ENCODE data around the gene EPO. TPM values are rescaled to one million over a fixed set of nuclear protein-coding genes. Genes with fewer than 3 reads are reported as not detected.
"Not testable (repeated sequence)": the region's sequence is repeated elsewhere in the genome, so short reads cannot be mapped to it uniquely, and the experiment has no call there.

The EPO gene
- total RNA-seq, 3 donors from 2014 or later = not detected

DNA sequence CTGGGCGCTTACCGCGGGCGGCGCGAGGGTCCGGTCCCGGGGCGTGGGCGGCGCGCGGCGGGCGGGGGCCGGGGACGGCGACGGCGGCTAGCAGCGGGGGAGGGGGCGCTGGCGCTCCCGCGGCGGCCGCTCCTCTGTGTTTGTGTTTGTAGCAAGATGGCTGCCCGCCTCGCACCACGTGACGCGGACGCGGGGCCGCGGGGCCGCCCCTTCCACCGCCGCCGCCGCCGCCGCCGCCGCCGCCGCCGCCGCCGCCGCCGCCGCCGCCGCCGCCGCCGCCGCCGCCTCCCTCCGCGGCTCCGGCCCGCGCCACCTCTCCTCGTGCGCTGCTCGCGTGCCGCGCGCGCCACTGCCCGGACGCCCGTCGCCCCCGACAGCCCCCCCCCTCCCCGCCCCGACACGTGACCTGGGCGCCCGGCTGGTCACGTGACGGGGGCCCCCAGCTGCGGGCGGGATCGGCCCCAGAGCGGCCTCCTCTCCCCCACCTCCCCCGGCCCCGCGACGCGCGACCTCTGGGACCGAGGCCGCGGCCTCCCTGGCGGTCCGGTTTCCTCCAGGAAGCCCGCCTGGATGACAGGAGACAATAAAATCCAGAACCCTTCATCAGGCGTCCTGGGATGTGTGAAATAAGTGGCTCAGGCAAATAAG is 26.0 kb upstream of the EPO start, which contains the start of gene GIGYF1:
GIGYF1 (minus strand) TSS at position 153 of the 648 bp plus-strand sequence. CDS start 6,012 bp downstream, outside the sequence.
- Histone ChIP-seq H3K36me3 (ENCODE audit: low read depth) (no peaks in the 10 kb centered on the region), H3K4me1 (ENCODE audit: low read depth) (peaks cover 18% of the 10 kb centered on the region), H3K9me3 (no peaks in the 10 kb centered on the region), H3K4me3 (peak within 1 kb of the TSS; percentile 90)
- peak; percentile 63 for ATAC-seq
- TF ChIP-seq, protein P1, sequence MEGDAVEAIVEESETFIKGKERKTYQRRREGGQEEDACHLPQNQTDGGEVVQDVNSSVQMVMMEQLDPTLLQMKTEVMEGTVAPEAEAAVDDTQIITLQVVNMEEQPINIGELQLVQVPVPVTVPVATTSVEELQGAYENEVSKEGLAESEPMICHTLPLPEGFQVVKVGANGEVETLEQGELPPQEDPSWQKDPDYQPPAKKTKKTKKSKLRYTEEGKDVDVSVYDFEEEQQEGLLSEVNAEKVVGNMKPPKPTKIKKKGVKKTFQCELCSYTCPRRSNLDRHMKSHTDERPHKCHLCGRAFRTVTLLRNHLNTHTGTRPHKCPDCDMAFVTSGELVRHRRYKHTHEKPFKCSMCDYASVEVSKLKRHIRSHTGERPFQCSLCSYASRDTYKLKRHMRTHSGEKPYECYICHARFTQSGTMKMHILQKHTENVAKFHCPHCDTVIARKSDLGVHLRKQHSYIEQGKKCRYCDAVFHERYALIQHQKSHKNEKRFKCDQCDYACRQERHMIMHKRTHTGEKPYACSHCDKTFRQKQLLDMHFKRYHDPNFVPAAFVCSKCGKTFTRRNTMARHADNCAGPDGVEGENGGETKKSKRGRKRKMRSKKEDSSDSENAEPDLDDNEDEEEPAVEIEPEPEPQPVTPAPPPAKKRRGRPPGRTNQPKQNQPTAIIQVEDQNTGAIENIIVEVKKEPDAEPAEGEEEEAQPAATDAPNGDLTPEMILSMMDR (IDR thresholded peaks at IDR 0.05) = no peak
- peak; percentile 80 to 83 (median 83) for DNase-seq
- intact Hi-C loops (cut with DNase I, micrococcal nuclease) = loop anchor here in 1 of 2 donors (5.0 kb wide), 1 partner anchor 222 kb away; no protein-coding TSS in a partner anchor

DNA sequence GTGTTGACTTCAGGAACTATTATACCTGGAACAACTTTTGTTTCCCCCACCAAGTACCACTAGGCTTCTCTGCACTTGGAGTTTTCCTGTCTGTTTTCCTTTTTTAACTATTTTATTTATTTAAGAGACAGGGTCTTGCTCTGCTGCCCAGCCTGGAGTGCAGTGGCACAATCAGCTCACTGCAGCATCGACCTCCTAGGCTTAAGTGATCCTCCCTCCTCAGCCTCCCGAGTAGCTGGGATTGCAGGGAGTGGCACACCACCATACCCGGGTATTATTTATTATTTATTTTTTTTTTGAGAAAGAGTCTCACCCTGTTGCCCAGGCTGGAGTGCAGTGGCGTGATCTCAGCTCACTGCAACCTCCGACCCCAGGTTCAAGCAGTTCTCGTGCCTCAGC is 24.1 kb upstream of the EPO start:
- DNase-seq (no peak), ATAC-seq (no peak)
- intact Hi-C loops (cut with DNase I, micrococcal nuclease) = no loop called here
- Histone ChIP-seq H3K9me3 (no peaks in the 10 kb centered on the region), H3K4me1 (ENCODE audit: low read depth) (peaks cover 18% of the 10 kb centered on the region), H3K4me3 (no peak overlapping the region), H3K36me3 (ENCODE audit: low read depth) (no peaks in the 10 kb centered on the region)
- TF ChIP-seq, protein P1 (IDR thresholded peaks at IDR 0.05) = no peak

DNA sequence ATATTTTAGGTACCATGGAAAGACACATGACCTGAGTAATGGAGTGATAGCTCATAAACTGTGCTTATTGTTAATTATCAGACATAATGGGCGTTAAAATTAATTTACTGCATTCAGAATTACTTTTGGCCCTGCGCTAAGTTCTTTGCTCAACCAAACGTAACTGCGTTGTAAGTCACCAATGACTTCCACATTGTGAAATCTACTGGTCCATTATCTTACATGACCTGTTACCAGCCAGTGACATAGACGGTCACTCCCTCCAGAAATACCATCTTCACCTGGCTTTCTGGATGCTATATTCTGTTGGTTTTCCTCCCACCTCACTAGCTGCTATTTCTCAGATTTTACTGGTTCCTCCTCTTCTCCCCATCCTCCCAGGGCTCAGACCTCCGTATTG is 21.2 kb upstream of the EPO start:
- Histone ChIP-seq H3K36me3 (ENCODE audit: low read depth) (no peaks in the 10 kb centered on the region), H3K9me3 (no peaks in the 10 kb centered on the region), H3K4me3 (no peak overlapping the region), H3K4me1 (ENCODE audit: low read depth) (no peaks in the 10 kb centered on the region)
- TF ChIP-seq, protein P1 (IDR thresholded peaks at IDR 0.05) = no peak
- ATAC-seq = no peak
- intact Hi-C loops (cut with DNase I, micrococcal nuclease) = no loop called here
- no peak for DNase-seq

DNA sequence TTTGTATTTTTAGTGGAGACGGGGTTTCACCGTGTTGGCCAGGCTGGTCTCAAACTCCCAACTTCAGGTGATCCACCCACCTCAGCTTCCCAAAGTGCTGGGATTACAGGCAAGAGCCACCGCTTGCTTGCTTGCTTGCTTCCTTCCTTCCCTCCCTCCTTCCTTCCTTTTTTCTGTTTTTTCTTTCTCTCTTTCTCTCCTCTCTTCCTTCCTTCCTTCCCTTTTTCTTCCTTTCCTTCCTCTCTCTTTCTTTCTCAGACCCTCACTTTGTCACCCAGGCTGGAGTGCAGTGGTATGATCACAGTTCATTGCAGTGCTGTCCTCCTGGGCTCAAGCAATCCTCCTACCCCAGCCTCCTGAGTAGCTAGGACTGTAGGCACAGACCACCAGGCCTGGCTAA is 19.2 kb upstream of the EPO start:
- not testable (repeated sequence) for H3K4me1 ChIP-seq (ENCODE audit: low read depth); H3K4me3 ChIP-seq; DNase-seq; H3K9me3 ChIP-seq; H3K36me3 ChIP-seq (ENCODE audit: low read depth); ATAC-seq
- intact Hi-C loops (cut with DNase I, micrococcal nuclease) = loop anchor here in 1 of 2 donors (10.0 kb wide), 1 partner anchor 164 kb away; the partner anchor contains the start of gene TRIP6

DNA sequence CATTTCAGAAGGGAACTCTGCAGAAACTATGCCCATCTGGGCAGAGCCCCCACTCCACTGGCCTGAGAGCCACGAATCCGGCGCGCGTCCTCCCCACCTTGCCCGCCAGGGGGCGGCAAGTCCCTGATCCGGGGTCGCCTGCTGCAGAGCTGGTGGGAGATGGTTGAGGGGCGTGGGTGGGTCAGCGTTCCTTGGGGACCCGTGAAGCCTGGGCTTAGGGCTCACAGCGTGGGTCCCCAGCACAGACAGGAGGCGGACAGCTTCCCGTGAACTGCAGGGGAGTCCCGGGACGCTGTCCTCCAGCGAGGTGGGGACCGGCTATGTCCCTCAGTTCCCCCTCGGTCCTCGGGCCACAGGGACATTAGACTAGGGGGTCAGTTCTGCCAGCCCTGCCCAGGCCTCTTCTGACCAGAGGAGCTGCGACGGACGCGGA is 14.9 kb upstream of the EPO start:
- no peaks in the 10 kb centered on the region for H3K36me3 ChIP-seq (ENCODE audit: low read depth)
- peak overlapping the region; percentile 52 for H3K4me3 ChIP-seq
- DNase-seq = peak; percentile 85 to 90 (median 88)
- no peaks in the 10 kb centered on the region for H3K9me3 ChIP-seq
- intact Hi-C loops (cut with DNase I, micrococcal nuclease) = loop anchor here in 1 of 2 donors (10.0 kb wide), 1 partner anchor 159 kb away; the partner anchor contains the start of gene TRIP6
- peaks cover 13% of the 10 kb centered on the region for H3K4me1 ChIP-seq (ENCODE audit: low read depth)
- peak; percentile 78 for ATAC-seq
- TF ChIP-seq, protein P1 (IDR thresholded peaks at IDR 0.05) = peak; percentile 92

All from mucosa of descending colon (tissue), 3 donors.